Tibial nerve (tissue), 4 donors: ENCODE results near the gene MFSD2A.

Source experiments
- EP300 ChIP-seq, 2 donors: sonication (generic); formaldehyde crosslinking; IDR thresholded peaks; one replicate each; pipeline ENCODE4 v1.6.1; 2017; ENCODE audit warnings: antibody characterized with exemption in 2 of 2, mild to moderate bottlenecking in 1 of 2
- POLR2A ChIP-seq, 2 donors: fragments of 450-650 bp; IDR thresholded peaks; one replicate each; pipeline ENCODE4 v1.6.1; 2017; ENCODE audit warnings: antibody characterized with exemption in 2 of 2, mild to moderate bottlenecking in 2 of 2, moderate library complexity in 2 of 2
- TF ChIP-seq, protein P1 (sequence below), 5 experiments: fragments of 200-600 bp in 3 of 5; fragments of 450-650 bp in 2 of 5; sonication (generic) in 3 of 5; IDR thresholded peaks; one replicate each; pipeline ENCODE4 v1.5.1; 2016 to 2019; ENCODE audit warnings: antibody characterized with exemption in 5 of 5, mild to moderate bottlenecking in 3 of 5, moderate library complexity in 2 of 5

DNA sequence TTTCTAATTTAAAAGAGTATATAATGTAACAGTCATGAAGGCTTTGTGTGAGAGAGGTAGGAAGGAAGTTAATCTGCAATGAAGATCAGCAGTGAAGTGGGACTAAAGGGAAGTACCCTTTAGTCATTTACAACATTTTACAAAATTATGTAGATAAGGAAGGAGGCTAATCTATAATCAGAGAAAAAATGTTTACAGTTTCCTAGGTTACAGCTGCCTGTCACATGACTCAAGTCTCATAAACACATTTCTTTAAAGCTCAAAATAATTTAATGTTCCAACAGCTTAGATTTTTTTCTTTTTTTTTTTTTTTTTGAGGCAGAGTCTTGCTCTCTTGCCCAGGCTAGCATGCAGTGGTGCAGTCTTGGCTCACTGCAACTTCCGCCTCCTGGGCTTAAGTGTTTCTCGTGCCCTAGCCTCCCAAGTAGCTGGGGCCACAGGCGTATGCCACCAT, 59.3 kb downstream of the MFSD2A start:
- TF ChIP-seq, protein P1, sequence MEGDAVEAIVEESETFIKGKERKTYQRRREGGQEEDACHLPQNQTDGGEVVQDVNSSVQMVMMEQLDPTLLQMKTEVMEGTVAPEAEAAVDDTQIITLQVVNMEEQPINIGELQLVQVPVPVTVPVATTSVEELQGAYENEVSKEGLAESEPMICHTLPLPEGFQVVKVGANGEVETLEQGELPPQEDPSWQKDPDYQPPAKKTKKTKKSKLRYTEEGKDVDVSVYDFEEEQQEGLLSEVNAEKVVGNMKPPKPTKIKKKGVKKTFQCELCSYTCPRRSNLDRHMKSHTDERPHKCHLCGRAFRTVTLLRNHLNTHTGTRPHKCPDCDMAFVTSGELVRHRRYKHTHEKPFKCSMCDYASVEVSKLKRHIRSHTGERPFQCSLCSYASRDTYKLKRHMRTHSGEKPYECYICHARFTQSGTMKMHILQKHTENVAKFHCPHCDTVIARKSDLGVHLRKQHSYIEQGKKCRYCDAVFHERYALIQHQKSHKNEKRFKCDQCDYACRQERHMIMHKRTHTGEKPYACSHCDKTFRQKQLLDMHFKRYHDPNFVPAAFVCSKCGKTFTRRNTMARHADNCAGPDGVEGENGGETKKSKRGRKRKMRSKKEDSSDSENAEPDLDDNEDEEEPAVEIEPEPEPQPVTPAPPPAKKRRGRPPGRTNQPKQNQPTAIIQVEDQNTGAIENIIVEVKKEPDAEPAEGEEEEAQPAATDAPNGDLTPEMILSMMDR (IDR thresholded peaks at IDR 0.05): no peak
- no peak for TF ChIP-seq EP300 (IDR thresholded peaks at IDR 0.05)
- no peak for TF ChIP-seq POLR2A (IDR thresholded peaks at IDR 0.05)
